Breast epithelium (tissue), 3 donors: Measurements from ENCODE around the gene SCTR.

Source experiments
- CTCF ChIP-seq, 3 donors: fragments of 450-650 bp; IDR thresholded peaks; one replicate each; pipeline ENCODE4 v1.5.1; 2016 to 2017; ENCODE audit warnings: antibody characterized with exemption in 3 of 3, mild to moderate bottlenecking in 3 of 3, moderate library complexity in 3 of 3
- POLR2A ChIP-seq: fragments of 450-650 bp; IDR thresholded peaks from one replicate; pipeline ENCODE4 v1.6.1; 2016; ENCODE audit warnings: antibody characterized with exemption, mild to moderate bottlenecking, moderate library complexity

DNA sequence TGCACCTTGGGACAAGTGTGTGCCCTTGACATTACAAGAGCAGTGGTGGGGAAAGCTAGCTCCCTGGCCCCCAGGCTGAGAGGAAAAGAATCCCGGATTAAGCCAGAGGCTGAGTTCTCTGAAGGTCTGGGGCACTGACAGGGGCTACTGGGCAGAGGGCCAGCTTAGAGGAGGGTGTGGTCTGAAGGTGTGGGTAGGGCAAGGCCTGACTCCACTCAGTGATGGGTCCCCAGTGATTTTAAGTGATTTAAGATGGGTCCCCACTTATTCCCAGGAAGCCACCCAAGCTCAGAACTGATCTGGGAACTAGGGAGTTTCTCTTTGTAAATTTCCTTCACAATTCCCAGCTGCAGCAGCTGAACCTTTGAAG, 83.8 kb downstream of the SCTR start:
- TF ChIP-seq CTCF (IDR thresholded peaks at IDR 0.05) (no peak), POLR2A (no peak)
